Right forelimb (tissue), 1 donor: ENCODE measurements around the gene C1orf116.

Experiments used
- DNase-seq: peaks from one replicate; pipeline ENCODE4 v3.0.0-alpha.2; 2018

Gene C1orf116

DNA sequence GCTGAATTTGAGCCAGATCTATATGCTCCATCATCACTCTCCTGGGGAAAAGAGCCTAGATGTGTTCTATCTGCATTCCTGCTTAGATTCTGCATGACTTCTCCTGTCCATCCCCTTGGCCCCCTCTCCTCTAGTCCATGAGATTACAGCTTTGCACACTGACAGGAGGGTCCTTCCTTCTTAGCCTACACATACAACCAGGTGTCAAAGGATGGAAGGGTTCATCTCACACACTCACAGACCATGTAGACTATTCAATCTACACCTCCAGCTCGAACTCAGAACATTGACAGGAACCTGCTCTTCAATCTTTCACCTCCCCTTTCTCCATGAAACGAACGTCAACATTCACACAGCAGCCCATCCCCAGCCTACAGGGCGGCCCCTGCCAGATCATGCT lies 13.8 kb downstream of the C1orf116 start:
- no peak for DNase-seq

DNA sequence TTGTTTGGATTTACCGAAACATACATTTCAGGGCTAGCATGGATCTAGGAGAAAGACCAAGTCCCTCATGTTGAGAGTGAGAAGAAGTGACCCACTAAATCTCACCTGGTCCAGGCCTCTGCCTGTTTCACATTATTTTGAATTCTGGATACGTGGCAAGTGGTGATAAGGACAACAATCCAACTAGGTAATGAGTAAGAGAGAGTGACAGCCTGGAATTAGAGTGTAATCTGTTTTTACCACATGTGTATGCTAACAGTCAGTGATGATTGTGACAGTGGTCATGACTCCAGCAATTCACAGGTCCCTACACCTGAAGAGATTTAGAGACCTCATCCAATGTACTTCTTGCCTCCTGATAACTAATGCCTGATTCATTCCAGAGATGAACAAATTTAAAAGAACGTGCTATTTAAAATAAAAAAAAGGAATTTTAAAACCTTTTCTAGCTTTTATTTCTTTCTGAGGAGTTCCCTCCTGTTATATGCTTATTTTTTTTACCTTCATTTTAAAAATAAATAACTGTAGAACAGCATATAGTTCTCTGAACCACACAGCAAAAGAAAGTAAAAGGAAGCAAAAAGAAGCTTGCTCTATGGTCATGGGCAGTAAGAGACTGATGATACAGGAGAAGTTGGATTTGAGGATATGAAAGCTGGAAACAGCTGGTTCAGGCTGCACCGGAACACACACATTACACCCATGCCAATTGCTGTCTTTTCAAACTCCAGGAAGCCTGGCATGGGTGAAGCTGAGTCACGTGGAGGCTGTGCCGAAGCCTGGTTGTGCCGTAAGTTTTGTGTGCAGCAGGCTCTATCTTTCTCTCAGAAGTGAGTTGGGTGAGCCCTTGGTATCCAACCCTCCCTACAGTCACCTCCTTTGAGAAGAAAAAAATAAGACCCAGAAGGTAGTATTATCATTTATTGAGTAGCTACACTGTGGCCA lies 14.7 kb downstream of the C1orf116 start:
- no peak for DNase-seq

DNA sequence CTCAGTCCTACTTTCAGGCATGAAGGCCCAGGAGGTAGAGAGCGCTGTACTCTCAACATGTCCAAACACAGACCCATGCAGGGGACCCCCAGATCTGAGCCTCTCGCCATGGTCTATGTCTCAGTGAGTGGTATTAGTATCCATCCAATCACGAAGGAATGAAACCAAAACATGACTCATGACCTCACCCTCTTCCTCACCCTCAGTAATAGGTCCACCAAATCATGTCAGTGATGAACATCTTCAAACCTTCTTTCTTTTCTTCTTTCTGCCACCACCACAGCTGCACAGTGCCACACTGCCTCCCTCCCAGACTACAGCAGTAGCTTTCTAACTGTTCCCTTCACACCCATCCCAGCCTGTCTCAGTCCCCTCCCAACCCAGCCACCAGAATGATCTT lies 16.8 kb downstream of the C1orf116 start:
- DNase-seq: no peak

DNA sequence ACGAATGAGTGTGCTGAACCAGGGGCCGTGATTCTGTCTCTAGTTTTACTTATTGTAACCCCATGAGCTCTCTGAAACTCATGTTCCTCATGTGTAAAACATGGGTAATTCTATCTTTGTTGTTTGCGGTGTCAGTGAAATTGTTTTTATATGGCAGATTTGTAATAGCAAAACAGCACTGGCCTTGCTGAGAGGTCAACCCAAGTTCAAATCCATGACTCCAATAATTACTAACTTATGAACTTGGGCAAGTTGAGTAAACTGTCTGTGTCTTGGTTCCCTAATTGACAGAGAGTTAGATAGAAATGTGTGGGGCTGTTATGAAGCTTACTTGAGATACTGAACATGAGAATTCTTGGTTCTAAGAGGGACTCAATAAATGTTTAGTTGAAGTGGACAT lies 17.8 kb downstream of the C1orf116 start:
- no peak for DNase-seq

DNA sequence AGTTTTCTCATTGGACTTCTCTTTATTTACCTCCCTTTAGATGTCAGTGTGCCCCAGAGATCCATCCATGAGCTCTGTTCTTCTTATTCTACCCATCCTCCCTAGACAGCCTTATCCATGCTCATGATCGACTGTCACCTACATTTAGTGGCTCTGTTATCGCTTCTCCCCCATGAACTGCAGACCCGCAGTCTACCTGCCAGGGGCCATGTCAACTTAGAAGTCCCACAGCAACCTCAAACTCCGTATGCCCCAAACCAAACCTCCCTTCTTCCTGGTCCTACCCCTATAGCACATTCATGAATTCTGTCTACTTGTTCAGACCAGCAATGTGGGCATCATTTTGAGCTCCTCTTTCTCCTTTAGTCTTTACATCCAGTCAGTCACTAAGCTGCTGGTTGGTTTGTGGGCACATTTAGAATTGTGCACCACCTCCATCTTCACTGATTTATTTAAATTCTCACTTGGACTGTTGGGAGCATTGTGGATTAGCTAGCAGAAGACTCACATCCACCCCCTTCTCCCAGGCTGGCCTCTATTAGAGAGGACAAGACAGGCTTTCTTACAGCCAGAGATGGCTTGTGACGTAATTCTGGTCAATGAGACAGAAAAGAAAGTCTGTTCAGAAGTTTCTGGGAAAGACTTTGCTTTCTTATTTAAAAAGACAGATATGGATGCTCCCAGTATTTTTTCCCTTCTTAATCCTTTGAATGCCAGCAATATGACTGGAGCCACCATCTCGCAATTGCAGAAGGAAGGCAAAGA lies 19.1 kb downstream of the C1orf116 start:
- DNase-seq: no peak

DNA sequence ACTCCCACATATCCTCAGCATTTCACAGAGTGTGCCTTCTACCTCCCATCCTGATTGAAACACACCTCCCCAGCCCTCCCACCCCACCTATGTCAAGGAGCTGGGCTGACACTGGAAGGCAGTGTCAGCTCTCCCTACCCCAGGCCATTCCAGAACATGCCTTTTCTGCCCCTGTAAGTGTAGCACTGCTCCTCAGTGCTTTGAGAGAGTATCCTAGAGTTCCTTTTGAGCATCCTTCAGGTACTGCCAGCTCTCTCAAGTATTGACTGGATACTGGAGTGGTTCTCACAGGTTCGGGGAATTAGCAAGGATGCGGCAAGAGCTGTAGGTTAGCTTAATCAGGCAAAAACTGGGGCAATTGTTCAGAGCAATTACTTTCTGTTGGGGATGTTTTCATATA lies 21.8 kb downstream of the C1orf116 start:
- DNase-seq: no peak

DNA sequence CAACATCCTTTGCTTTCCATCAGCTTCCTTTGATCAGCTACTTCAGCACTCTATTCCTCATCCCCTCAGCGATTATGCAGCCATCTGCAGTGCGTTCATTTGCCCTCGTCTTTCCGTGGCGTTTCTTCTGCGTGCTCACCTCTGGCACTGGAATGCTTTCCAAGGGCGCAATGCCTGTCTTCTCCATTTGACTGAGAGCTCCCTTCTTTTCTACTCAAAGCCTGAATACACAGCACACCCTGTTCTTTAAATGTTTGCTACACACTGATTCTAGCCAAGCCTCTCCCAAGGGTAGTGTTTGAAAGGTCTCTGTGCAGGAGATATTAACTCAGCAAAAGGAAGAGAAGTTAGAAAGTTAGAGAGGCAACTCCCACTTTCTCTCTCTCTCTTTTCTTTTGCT lies 22.6 kb downstream of the C1orf116 start:
- DNase-seq: no peak

DNA sequence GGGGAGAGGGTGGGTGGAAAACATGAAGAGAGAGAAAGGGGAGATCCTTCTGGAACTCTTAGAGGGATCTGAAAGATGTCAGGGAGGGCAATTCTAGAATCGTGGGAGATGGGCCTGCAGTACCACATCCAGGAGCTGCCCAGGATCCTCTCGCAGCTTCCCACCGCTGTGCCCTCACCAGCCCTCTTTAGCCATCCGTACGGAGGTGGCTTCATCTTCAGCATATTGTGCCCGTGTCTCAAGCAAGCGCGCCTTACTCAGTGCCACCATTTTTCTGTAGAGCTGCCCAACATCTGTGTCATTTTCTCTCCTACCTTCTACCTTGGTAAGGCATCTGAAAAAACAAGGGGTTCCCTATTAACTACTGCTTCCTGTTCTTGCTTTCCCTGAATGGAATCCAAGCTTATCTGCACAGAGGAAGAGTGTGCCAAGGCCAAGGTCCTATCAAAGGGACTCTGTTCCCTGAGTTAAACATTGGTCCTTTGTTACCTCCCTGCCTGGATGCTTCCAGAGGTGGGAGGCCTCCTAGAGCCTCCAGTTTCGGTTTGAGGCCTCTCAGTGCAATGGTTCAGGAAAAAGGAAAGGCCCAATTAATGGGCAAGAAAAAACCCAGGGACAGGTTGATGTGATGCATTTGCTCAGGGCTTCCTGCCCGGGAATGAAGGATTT lies 23.2 kb downstream of the C1orf116 start:
- no peak for DNase-seq

DNA sequence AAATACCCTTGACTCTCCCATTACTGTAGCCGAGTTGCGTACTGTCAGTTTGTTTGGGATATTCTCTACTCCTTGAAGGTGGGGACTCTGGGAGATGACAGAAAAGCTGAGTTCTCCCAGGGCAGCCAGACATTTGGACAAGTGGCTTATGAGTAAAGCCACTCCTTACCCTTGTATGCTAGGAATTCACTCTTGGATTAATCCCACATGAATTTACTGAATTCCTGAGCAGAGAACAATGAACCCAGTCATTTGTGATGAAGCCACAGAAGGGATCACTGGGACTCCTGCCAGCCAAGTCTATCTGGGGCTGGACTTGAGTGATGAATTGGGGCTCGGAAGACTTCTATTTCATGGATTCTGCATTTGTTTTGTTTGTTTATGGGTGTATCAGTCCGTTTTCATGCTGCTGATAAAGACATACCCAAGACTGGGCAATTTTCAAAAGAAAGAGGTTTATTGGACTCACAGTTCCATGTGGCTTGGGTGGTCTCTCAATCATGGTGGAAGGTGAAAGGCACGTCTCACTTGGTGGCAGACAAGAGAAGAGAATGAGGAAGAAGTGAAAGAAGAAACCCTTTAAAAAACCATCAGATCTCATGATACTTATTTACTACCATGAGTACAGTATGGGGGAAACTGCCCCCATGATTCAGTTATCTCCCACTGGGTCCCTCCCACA lies 25.1 kb downstream of the C1orf116 start:
- no peak for DNase-seq

DNA sequence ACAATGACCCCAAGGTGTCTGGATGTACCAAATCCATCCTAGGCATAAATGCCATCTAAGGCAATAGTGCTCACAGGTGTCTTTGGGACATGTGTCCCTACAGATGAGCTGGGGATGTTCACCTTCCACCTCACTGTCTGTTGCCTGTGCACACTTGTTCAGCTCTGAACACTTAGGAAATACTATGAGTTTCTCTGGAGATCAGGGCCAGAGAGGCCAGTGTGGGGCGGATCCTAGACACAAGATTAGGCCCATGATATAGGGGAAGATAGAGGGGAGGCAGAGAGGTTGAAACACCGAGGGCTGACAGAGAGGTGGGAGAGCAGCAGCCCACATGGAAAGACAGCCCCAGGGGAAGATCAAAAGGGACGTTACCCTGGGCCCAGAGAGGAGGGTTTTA lies 25.6 kb downstream of the C1orf116 start:
- no peak for DNase-seq

DNA sequence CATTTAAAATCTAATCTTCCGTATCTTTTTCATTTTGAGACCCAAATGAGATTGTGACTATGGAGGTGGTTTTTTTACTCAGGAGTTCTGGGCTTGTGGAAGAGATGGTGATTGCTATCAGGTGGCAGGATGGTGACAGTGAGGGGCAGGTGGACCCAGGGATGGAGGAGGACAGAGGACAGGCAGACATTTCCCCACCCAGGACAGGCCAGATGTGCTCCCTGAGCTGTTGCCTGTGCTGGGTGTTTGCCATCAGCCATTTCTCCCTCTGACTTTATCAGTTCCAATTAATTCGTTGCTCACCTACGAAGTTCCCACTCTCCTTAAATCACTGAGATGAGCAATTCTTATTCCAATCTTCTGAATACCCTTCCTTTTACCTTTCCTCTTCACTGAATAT lies 26.5 kb downstream of the C1orf116 start:
- DNase-seq: no peak

DNA sequence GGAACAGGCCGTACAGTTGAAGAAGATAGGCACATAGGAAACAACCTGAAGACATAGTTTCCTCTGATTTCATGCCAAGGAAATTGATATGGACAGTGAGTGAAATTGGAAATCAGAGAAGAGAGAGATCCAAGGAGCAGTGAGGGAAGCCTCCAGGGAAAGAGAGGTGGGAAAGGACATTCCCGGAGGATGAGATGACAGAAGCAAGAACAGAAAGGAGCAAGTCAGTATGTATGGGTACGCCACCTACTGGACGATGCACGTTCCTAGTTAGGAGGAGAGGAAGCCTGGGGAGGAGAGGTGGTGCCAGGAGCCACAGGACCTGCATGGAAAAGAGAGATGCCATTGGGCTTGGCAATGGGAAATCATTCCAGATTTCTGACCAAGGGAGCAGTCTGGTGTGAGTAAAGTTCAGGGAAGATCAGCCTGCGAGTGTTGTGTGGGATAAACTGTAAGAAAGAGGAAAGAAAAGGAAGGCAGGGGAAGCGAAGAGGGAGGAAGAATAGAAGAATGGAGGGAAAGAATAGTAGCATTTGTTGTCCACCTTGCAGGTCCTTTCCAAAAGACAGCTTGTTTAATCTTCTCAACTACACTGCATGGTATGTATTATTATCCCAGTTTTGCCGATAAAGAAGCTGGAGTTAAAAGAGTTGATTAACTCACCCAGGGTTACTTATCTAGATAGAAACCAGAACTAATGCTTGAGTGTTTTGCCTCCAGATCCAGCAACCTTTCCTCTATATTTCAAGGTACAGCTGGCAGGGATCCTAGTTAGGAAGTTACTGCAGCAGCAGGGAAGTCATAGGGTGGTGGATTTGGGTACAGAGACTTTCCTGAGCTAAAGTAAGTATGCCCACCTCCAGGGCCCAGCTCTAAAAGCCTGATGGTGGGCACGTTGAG lies 27.4 kb downstream of the C1orf116 start:
- no peak for DNase-seq

DNA sequence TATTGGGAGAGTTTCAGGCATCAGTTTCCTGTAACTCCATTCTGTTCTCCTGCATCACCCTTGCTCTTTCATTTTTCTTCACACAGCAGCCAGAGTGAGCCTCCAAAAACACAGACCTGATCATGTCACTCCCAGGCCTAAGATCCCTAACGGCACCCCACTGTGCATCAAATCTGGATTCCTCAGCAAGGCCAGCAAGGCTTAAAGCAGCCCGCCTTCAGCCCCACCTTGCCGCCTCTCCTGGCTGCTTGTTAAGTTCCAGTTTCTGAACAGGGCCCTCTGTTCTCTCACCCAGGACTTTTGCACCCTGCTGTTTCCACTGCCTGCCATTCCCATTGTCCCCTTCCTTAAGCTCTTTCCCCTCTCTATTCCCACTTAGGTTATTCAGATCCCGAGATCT lies 29.3 kb downstream of the C1orf116 start:
- no peak for DNase-seq

DNA sequence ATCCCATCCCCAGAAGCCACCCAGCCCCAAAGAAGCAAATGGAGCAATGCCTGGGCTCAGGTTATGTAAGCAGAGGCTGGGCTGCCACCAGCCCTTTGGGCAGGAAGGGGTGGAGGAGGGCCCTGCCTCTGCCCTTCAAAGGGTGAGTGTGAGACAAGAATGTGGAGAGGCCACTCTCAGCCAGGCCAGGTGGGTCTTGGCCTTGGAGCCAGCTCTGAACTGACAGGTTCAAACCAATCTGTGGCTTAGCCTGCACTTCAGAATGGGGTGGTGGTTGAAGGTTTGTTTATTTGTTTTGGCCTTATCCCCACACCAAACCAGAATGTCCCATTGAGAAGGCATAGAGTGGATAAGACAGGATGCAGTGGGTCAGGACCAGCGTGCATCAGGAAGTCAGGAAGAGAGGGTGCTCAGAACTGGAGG lies 29.8 kb downstream of the C1orf116 start:
- DNase-seq: no peak

DNA sequence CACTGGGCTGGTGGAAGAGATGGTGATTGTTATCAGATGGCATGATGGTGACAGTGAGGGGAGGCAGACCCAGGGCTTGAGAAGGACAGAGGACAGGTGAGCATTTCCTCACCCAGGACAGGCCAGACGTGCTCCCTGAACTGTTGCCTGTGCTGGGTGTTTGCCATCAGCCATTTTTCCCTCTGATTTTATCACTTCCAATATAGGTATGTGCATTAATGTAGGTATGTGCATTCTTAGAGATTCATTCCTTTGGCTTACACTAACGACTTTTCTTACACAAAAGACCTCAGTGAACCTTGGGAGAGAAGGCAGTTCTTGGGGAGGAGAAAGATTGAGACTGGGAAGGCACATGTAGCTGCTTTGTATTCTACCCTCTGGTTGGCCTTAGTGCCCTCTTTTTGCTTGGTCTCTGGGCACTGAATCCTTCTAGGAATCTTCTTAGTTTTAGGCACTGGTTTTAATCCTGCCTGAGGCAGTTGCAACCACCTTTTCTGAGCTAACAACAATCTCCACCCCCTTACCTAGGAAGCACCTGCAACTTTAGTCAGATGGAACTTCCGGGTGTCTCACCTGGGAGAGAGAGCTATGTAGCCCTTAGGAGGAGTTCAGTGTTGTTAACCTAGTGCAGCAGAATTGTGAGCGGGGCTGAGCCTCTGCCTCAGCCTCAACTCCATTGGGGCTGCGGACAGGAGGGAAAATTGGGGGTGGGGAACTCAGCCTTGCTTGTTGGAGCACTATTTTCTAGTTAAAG lies 30.9 kb downstream of the C1orf116 start:
- DNase-seq: no peak

DNA sequence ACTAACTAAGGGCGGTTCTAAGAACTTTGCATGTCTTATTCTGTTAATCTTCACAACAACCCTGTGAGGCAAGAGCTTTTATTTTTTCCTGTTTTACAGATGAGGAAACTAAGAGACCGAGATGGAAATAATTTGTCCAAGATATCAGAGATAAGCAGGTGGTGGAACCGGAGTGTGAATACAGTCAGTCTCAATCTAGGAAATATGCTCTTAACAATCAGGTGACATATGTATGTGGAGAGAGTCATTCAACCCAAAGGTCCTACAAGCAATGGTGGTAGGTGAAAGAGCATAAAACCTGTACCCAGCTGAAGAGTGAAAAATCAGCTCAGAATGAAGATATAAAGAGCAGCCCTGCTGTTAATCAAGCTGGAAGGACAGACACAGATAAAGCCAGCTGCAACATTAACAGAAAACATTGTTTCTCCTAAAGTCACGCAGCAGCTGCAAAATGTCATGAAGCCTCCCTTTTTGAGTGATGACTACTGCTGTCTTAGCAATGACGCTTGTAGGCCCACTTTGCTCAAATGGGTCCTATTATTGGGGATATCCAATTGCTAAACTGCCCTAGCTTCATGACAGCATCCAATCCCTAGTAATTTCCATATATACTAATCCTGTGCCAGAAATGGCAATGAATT lies 31.8 kb downstream of the C1orf116 start:
- DNase-seq: no peak

DNA sequence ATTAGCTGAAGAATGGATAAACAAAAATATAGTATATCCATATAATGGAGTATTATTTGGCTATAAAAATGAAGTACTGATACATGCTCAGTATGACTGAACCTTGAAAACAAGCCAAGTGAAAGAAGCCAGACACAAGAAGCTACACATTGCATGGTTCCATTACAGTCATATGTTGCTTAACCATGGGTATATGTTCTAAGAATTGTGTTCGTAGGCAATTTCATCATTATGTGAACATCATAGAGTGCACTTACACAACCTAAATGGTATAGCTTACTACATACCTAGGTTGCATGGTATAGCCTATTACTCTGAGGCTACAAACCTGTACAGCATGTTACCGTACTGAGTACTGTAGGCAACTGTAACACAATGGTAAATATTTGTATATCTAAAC lies 33.7 kb downstream of the C1orf116 start:
- no peak for DNase-seq

DNA sequence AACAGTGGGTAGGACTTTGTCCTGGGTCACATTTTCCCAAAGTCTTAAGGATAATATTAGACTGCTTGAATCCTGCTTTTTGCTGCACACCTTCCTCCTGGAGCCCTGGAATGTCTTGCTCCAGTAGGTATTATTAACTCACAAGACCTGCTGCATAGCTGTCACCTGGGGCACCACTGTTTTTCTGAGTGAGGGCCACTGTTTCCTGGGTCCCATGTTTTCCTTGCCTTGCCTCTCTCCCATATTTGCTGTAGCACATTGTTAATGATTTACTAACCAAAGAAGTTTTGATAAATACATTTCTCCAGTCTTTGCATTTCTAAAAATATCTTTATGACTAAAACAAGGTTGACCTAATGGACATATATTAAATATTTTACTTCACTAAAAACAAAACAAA lies 39.8 kb downstream of the C1orf116 start:
- no peak for DNase-seq

DNA sequence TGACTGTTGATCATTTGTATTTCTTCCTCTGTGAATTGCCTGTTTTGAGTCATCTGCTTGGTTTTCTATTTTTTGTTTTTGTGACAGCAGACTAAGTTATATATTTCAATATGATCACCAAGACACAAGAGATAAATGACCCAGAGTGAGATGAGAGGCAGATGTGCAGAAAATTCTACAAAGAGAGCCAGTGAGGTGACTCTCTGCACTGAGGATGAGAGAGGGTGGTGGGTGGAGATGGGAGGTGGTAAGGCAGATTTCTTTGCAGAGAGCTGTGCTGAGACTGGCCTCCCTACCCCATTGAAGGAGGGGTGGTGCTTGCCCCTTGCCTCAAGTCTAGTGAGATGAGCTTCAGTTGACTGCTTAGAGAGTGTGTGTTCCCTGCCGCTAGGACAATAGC lies 44.7 kb downstream of the C1orf116 start:
- no peak for DNase-seq

DNA sequence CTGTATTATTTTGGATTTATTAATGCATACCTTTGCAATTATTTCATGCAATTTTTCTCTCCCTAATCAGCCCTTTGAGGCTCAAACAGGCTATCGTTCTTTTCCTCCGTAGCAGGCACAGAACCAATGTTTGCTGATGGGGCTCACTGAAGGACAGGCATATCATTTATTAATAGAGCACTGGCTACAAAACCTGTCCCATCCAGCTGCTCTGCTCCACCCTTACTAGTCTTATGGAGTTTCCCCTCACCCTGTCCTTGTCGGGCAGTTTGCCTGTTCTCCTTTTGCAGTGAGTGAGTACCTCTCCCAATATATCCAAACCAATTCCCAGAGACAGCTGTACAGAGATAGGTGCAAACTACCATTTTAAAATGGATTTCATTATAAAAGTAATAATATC lies 45.7 kb downstream of the C1orf116 start:
- DNase-seq: no peak

DNA sequence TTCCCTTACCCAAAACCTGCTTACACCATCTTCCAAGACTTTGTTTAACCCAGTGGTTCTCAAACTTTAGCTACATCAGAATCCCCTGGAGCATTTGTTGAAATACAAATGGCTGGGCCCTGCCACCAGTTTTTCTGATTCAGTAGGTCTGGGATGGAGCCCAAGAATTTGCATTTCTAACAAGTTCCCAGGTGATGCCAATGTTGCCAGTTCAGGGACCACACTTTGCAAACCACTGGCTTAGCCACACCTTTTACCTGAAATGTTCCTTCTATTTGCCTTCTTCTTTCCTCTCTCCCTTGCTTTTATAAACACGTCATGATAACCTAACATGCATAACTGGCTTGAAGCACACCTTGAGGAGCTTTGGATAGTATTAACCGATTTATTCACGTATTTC lies 46.2 kb downstream of the C1orf116 start:
- no peak for DNase-seq
